Omental fat pad (tissue), 4 donors: ENCODE measurements around the gene KRT86. TPM values are rescaled to one million over a fixed set of nuclear protein-coding genes. Genes with fewer than 3 reads are reported as not detected.
"Not testable (repeated sequence)": the region's sequence is repeated elsewhere in the genome, so short reads cannot be mapped to it uniquely, and the experiment has no call there.

Experiments
- ATAC-seq: fragments of 150-250 bp; one replicate; pipeline ENCODE4 v1.9.1; 2016; ENCODE audit warnings: mild to moderate bottlenecking, moderate library complexity; ENCODE audit not compliant: low FRiP score
- DNase-seq: peaks from one replicate; pipeline ENCODE4 v3.0.0-alpha.2; 2019; ENCODE audit warnings: low spot score
- CTCF ChIP-seq, 3 donors: fragments of 450-650 bp; IDR thresholded peaks; one replicate each; pipeline ENCODE4 v1.5.1; 2016 to 2017; ENCODE audit warnings: antibody characterized with exemption in 3 of 3, mild to moderate bottlenecking in 3 of 3, moderate library complexity in 2 of 3
- total RNA-seq, 4 donors: library from RNA; depleted of rRNA; stranded (reverse); fragments of >200 nt; gene quantifications; one replicate each; pipeline ENCODE4 v1.1.0, GENCODE V29; 2016

Gene KRT86
- total RNA-seq, 4 donors from 2014 or later, result 0.37 TPM; not detected in 3

GRCh38 chr12:52338241-52338960, 64.0 kb downstream of the KRT86 start:
- DNase-seq (no peak), ATAC-seq (no peak)
- no peak for TF ChIP-seq CTCF (IDR thresholded peaks at IDR 0.05)

- ATAC-seq, result no peak
- no peak for DNase-seq
- TF ChIP-seq CTCF (IDR thresholded peaks at IDR 0.05), result no peak
Measured at GRCh38 chr12:52341066-52341580, 66.7 kb downstream of the KRT86 start.

- DNase-seq (no peak), ATAC-seq (no peak)
- TF ChIP-seq CTCF (IDR thresholded peaks at IDR 0.05), result no peak
Measured at GRCh38 chr12:52342781-52343490, 68.5 kb downstream of the KRT86 start.

- no peak for ATAC-seq
- TF ChIP-seq CTCF (IDR thresholded peaks at IDR 0.05), result no peak
- DNase-seq, result no peak
Measured at GRCh38 chr12:52343550-52343949, 69.1 kb downstream of the KRT86 start.

- no peak for TF ChIP-seq CTCF (IDR thresholded peaks at IDR 0.05)
- DNase-seq (no peak), ATAC-seq (no peak)
Measured at GRCh38 chr12:52344111-52344510, 69.7 kb downstream of the KRT86 start.

- not testable (repeated sequence) for DNase-seq, ATAC-seq
Measured at GRCh38 chr12:52345041-52345440, 70.6 kb downstream of the KRT86 start.

- TF ChIP-seq CTCF (IDR thresholded peaks at IDR 0.05), result no peak
- no peak for ATAC-seq
- no peak for DNase-seq
Measured at GRCh38 chr12:52346593-52346992, 72.1 kb downstream of the KRT86 start.
